GM18873 (cell line): ENCODE results near the gene REC114.
"Not testable (repeated sequence)": the region's sequence is repeated elsewhere in the genome, so short reads cannot be mapped to it uniquely, and the experiment has no call there.

ENCODE experiments used
- ATAC-seq: cut with Tn5 transposase; IDR thresholded peaks from one replicate; pipeline ENCODE4 v1.9.1; 2021; ENCODE audit warnings: mild to moderate bottlenecking, moderate library complexity, moderate number of reproducible peaks; ENCODE audit not compliant: unreplicated experiment, low FRiP score

The REC114 gene

GRCh38 chr15:73518876-73519733 is 76.1 kb downstream of the REC114 start:
- no peak for ATAC-seq

- no peak for ATAC-seq
Measured at GRCh38 chr15:73522011-73522410, 79.0 kb downstream of the REC114 start.

GRCh38 chr15:73524919-73525318 is 82.0 kb downstream of the REC114 start:
- no peak for ATAC-seq

- no peak for ATAC-seq
Measured at GRCh38 chr15:73527598-73527997, 84.6 kb downstream of the REC114 start.

- no peak for ATAC-seq
Measured at GRCh38 chr15:73530649-73531048, 87.7 kb downstream of the REC114 start.

- ATAC-seq, result no peak
Measured at GRCh38 chr15:73538123-73538522, 95.2 kb downstream of the REC114 start.

- ATAC-seq, result no peak
Measured at GRCh38 chr15:73538563-73539211, 95.7 kb downstream of the REC114 start.

- ATAC-seq, result no peak
Measured at GRCh38 chr15:73539212-73540128, 96.5 kb downstream of the REC114 start.

- no peak for ATAC-seq
Measured at GRCh38 chr15:73540161-73540560, 97.2 kb downstream of the REC114 start.

GRCh38 chr15:73541479-73541878 is 98.5 kb downstream of the REC114 start:
- ATAC-seq, result no peak

GRCh38 chr15:73548925-73549324 is 106.0 kb downstream of the REC114 start:
- ATAC-seq, result not testable (repeated sequence)

- ATAC-seq, result no peak
Measured at GRCh38 chr15:73550190-73550589, 107.2 kb downstream of the REC114 start.

GRCh38 chr15:73555080-73555479 is 112.1 kb downstream of the REC114 start:
- ATAC-seq, result no peak

GRCh38 chr15:73558529-73558928 is 115.6 kb downstream of the REC114 start:
- ATAC-seq, result no peak

- no peak for ATAC-seq
Measured at GRCh38 chr15:73560501-73561117, 117.6 kb downstream of the REC114 start.

- ATAC-seq, result no peak
Measured at GRCh38 chr15:73564255-73564654, 121.3 kb downstream of the REC114 start.

GRCh38 chr15:73567020-73567419 is 124.1 kb downstream of the REC114 start:
- ATAC-seq, result no peak

GRCh38 chr15:73568564-73569280 is 125.8 kb downstream of the REC114 start:
- ATAC-seq, result no peak

- ATAC-seq, result no peak
Measured at GRCh38 chr15:73569361-73569760, 126.4 kb downstream of the REC114 start.
